ENCODE measurements around the gene HEBP1. TPM values are rescaled to one million over a fixed set of nuclear protein-coding genes. Genes with fewer than 3 reads are reported as not detected.

The HEBP1 gene
- total RNA-seq, 2 donors from 2014 or later = 30.0 to 40.3 TPM

GRCh38 chr12:13030541-13031291 lies 30.7 kb upstream of the HEBP1 start:
- 57% methylated on average over 9 of the region's 9 CpGs for WGBS
- no peak for TF ChIP-seq POLR2A (IDR thresholded peaks at IDR 0.05)
- TF ChIP-seq POLR2AphosphoS5 (IDR thresholded peaks at IDR 0.05) = no peak
- no peak for TF ChIP-seq CTCF (IDR thresholded peaks at IDR 0.05)

GRCh38 chr12:13028825-13029570 lies 28.9 kb upstream of the HEBP1 start:
- WGBS = 88% methylated on average over 4 of the region's 4 CpGs
- TF ChIP-seq POLR2A (IDR thresholded peaks at IDR 0.05) (no peak), CTCF (IDR thresholded peaks at IDR 0.05) (no peak), POLR2AphosphoS5 (IDR thresholded peaks at IDR 0.05) (no peak)
- Histone ChIP-seq H3K36me3 (no peaks in the 10 kb centered on the region), H3K27ac (no peak overlapping the region), H3K4me3 (no peak overlapping the region), H3K4me1 (replicated peaks) (peaks cover 2% of the 10 kb centered on the region), H3K9me3 (no peaks in the 10 kb centered on the region), H3K27me3 (replicated peaks; ENCODE audit: insufficient read depth) (no peaks in the 10 kb centered on the region)
- intact Hi-C loops (cut with DNase I) = no loop called here
- no peak for DNase-seq (ENCODE audit: low spot score)

More at GRCh38 chr12:13030541-13031291, 30.7 kb upstream of the HEBP1 start:
- peaks cover 2% of the 10 kb centered on the region for H3K4me1 ChIP-seq (replicated peaks)
- no peaks in the 10 kb centered on the region for H3K9me3 ChIP-seq
- H3K4me3 ChIP-seq = no peak overlapping the region
- no peaks in the 10 kb centered on the region for H3K27me3 ChIP-seq (replicated peaks; ENCODE audit: insufficient read depth)
- no peak for DNase-seq (ENCODE audit: low spot score)
- H3K27ac ChIP-seq = no peak overlapping the region
- no peaks in the 10 kb centered on the region for H3K36me3 ChIP-seq
- intact Hi-C loops (cut with DNase I) = no loop called here

GRCh38 chr12:13027508-13027907 lies 27.4 kb upstream of the HEBP1 start:
- TF ChIP-seq CTCF (IDR thresholded peaks at IDR 0.05) (no peak), POLR2A (IDR thresholded peaks at IDR 0.05) (no peak), POLR2AphosphoS5 (IDR thresholded peaks at IDR 0.05) (no peak)
- H3K27me3 ChIP-seq (replicated peaks; ENCODE audit: insufficient read depth) = no peaks in the 10 kb centered on the region
- no peaks in the 10 kb centered on the region for H3K36me3 ChIP-seq
- intact Hi-C loops (cut with DNase I) = no loop called here
- H3K4me1 ChIP-seq (replicated peaks) = peaks cover 2% of the 10 kb centered on the region
- no peak overlapping the region for H3K27ac ChIP-seq
- H3K9me3 ChIP-seq = no peaks in the 10 kb centered on the region
- no peak overlapping the region for H3K4me3 ChIP-seq
- DNase-seq (ENCODE audit: low spot score) = no peak

- no peak for TF ChIP-seq CTCF (IDR thresholded peaks at IDR 0.05)
- no peak for TF ChIP-seq POLR2AphosphoS5 (IDR thresholded peaks at IDR 0.05)
- TF ChIP-seq POLR2A (IDR thresholded peaks at IDR 0.05) = no peak
- Histone ChIP-seq H3K36me3 (no peaks in the 10 kb centered on the region), H3K9me3 (no peaks in the 10 kb centered on the region), H3K4me3 (no peak overlapping the region), H3K4me1 (replicated peaks) (peaks cover 2% of the 10 kb centered on the region), H3K27ac (peak overlapping the region; percentile 29 to 49), H3K27me3 (replicated peaks; ENCODE audit: insufficient read depth) (no peaks in the 10 kb centered on the region)
- intact Hi-C loops (cut with DNase I) = no loop called here
- WGBS = 60% methylated on average over 2 of the region's 2 CpGs
- no peak for DNase-seq (ENCODE audit: low spot score)
Observed at GRCh38 chr12:13027032-13027431, 27.0 kb upstream of the HEBP1 start.

Data from prostate gland (tissue), 2 donors.